H9 (cell line): Measurements from ENCODE around the gene ARHGAP22. TPM values are rescaled to one million over a fixed set of nuclear protein-coding genes. Genes with fewer than 3 reads are reported as not detected.

Experiments
- DNase-seq: peaks from one replicate; pipeline ENCODE4 v3.0.0-alpha.2; 2017
- H2AFZ ChIP-seq: one replicate; pipeline ENCODE4 v1.6.1; 2013; ENCODE audit warnings: mild to moderate bottlenecking, low read length, control low read depth, moderate library complexity
- H2AK5ac ChIP-seq: 2 replicates; pipeline ENCODE4 v1.6.1; 2013; ENCODE audit warnings: low read length, control low read depth, mixed read lengths; ENCODE audit not compliant: insufficient read length
- H2BK120ac ChIP-seq: one replicate; pipeline ENCODE4 v1.6.1; 2013; ENCODE audit warnings: low read depth, mild to moderate bottlenecking, low read length, control low read depth, inconsistent platforms; ENCODE audit not compliant: poor library complexity, severe bottlenecking
- H2BK12ac ChIP-seq: 2 replicates; pipeline ENCODE4 v1.6.1; 2013; ENCODE audit warnings: low read length, control low read depth, mixed read lengths, low read depth; ENCODE audit not compliant: insufficient read length
- H2BK15ac ChIP-seq: 2 replicates; pipeline ENCODE4 v1.6.1; 2013; ENCODE audit warnings: low read depth, low read length, control low read depth
- H2BK20ac ChIP-seq: one replicate; pipeline ENCODE4 v1.6.1; 2013; ENCODE audit warnings: low read depth, mild to moderate bottlenecking, low read length, control low read depth, inconsistent platforms; ENCODE audit not compliant: poor library complexity, severe bottlenecking
- H2BK5ac ChIP-seq: 2 replicates; pipeline ENCODE4 v1.6.1; 2013; ENCODE audit warnings: low read length, control low read depth, mixed read lengths; ENCODE audit not compliant: insufficient read length
- H3K14ac ChIP-seq: 2 replicates; pipeline ENCODE4 v1.6.1; 2013; ENCODE audit warnings: low read length, control low read depth; ENCODE audit not compliant: insufficient read depth
- H3K18ac ChIP-seq: 2 replicates; pipeline ENCODE4 v1.6.1; 2013; ENCODE audit warnings: low read depth, mild to moderate bottlenecking, mixed read lengths, low read length, control low read depth; ENCODE audit not compliant: insufficient read length
- H3K23ac ChIP-seq: 2 replicates; pipeline ENCODE4 v1.6.1; 2013; ENCODE audit warnings: low read length, control low read depth, mixed read lengths, low read depth; ENCODE audit not compliant: insufficient read length
- H3K23me2 ChIP-seq: 2 replicates; pipeline ENCODE4 v1.6.1; 2013; ENCODE audit warnings: low read depth, mild to moderate bottlenecking, mixed read lengths, low read length, control low read depth; ENCODE audit not compliant: insufficient read length, poor library complexity, severe bottlenecking
- H3K27ac ChIP-seq: 2 replicates; pipeline ENCODE4 v1.5.1; 2013; ENCODE audit warnings: low read length, control low read depth, mixed read lengths, low read depth; ENCODE audit not compliant: insufficient read length
- H3K27me3 ChIP-seq: 2 replicates; pipeline ENCODE4 v1.6.1; 2013; ENCODE audit warnings: low read length, control low read depth, inconsistent platforms; ENCODE audit not compliant: insufficient read depth
- H3K4ac ChIP-seq: 2 replicates; pipeline ENCODE4 v1.6.1; 2013; ENCODE audit warnings: low read depth, mild to moderate bottlenecking, control low read depth, inconsistent platforms, low read length, moderate library complexity
- H3K4me1 ChIP-seq: 2 replicates; pipeline ENCODE4 v1.6.1; 2013; ENCODE audit warnings: low read length, control low read depth, inconsistent platforms; ENCODE audit not compliant: insufficient read depth
- H3K4me2 ChIP-seq: 2 replicates; pipeline ENCODE4 v1.6.1; 2013; ENCODE audit warnings: low read length, control low read depth, mixed read lengths; ENCODE audit not compliant: insufficient read length, insufficient read depth
- H3K56ac ChIP-seq: 2 replicates; pipeline ENCODE4 v1.6.1; 2013; ENCODE audit warnings: low read depth, mild to moderate bottlenecking, mixed read lengths, low read length, control low read depth; ENCODE audit not compliant: insufficient read length
- H3K79me1 ChIP-seq: 2 replicates; pipeline ENCODE4 v1.6.1; 2013; ENCODE audit warnings: low read depth, mild to moderate bottlenecking, moderate library complexity, low read length, control low read depth, inconsistent platforms; ENCODE audit not compliant: insufficient read depth, poor library complexity, severe bottlenecking
- H3K79me2 ChIP-seq: 2 replicates; pipeline ENCODE4 v1.6.1; 2013; ENCODE audit warnings: low read length, control low read depth, inconsistent platforms; ENCODE audit not compliant: insufficient read depth
- H3K9ac ChIP-seq: 2 replicates; pipeline ENCODE4 v1.6.1; 2013; ENCODE audit warnings: low read length, control low read depth, mixed read lengths; ENCODE audit not compliant: insufficient read length; ENCODE audit errors: extremely low read depth
- H3K9me3 ChIP-seq: one replicate; pipeline ENCODE4 v1.6.1; 2013; ENCODE audit warnings: low read depth, low read length, inconsistent platforms; ENCODE audit not compliant: control insufficient read depth
- H3T11ph ChIP-seq: one replicate; pipeline ENCODE4 v1.6.1; 2013; ENCODE audit warnings: mild to moderate bottlenecking, low read length, control low read depth, inconsistent platforms
- H4K20me1 ChIP-seq: one replicate; pipeline ENCODE4 v1.6.1; 2013; ENCODE audit not compliant: control insufficient read depth, insufficient read length, insufficient read depth
- H4K5ac ChIP-seq: 2 replicates; pipeline ENCODE4 v1.6.1; 2013; ENCODE audit warnings: low read depth, mild to moderate bottlenecking, mixed read lengths, low read length, control low read depth; ENCODE audit not compliant: insufficient read length
- H4K8ac ChIP-seq: replicated peaks from 2 replicates; pipeline ENCODE4 v1.6.1; 2013; ENCODE audit warnings: low read length, control low read depth, mixed read lengths, low read depth; ENCODE audit not compliant: insufficient read length
- H4K91ac ChIP-seq: 2 replicates; pipeline ENCODE4 v1.6.1; 2013; ENCODE audit warnings: low read depth, mild to moderate bottlenecking, moderate library complexity, mixed read lengths, low read length, control low read depth; ENCODE audit not compliant: insufficient read length
- H3K27ac Mint-ChIP-seq, 3 experiments: 2 replicates in 2 of 3; 3 replicates in 1 of 3; pipeline ENCODE4 v1.8.0; 2020 to 2021; ENCODE audit warnings: mixed read lengths in 3 of 3, mild to moderate bottlenecking in 1 of 3, moderate library complexity in 1 of 3
- H3K27me3 Mint-ChIP-seq: 2 replicates; pipeline ENCODE4 v1.8.0; 2021; ENCODE audit warnings: low read depth, mild to moderate bottlenecking, moderate library complexity, mixed read lengths
- H3K36me3 Mint-ChIP-seq, 3 experiments: 2 replicates in 2 of 3; 3 replicates in 1 of 3; pipeline ENCODE4 v1.8.0; 2020 to 2021; ENCODE audit warnings: low read depth in 3 of 3, mixed read lengths in 3 of 3; ENCODE audit not compliant: insufficient read depth in 1 of 3
- H3K4me1 Mint-ChIP-seq, 2 experiments: 2 replicates each; pipeline ENCODE4 v1.8.0; 2020; ENCODE audit warnings: mixed read lengths in 2 of 2
- H3K4me3 Mint-ChIP-seq, 2 experiments: 2 replicates in 1 of 2; 3 replicates in 1 of 2; pipeline ENCODE4 v1.8.0; 2020 to 2021; ENCODE audit warnings: mild to moderate bottlenecking in 2 of 2, mixed read lengths in 2 of 2, moderate library complexity in 1 of 2
- H3K9me3 Mint-ChIP-seq, 2 experiments: 2 replicates in 1 of 2; 3 replicates in 1 of 2; pipeline ENCODE4 v1.8.0; 2020; ENCODE audit warnings: mild to moderate bottlenecking in 2 of 2, mixed read lengths in 2 of 2, moderate library complexity in 1 of 2
- WGBS: extraction: QIAGEN DNeasy Blood & Tissue Kit; methylation state at CpG from one replicate; pipeline ENCODE4 v1.1.7; 2013; ENCODE audit warnings: missing lambda C conversion rate, low lambda C conversion rate, mixed read lengths; ENCODE audit not compliant: insufficient read length; ENCODE audit errors: extremely low coverage; 5-methylcytosine and 5-hydroxymethylcytosine counted together
- total RNA-seq: library from RNA; stranded (reverse); gene quantifications from 2 replicates; pipeline ENCODE4 v1.2.1, GENCODE V29; 2021
- TF ChIP-seq, protein P1 (sequence below): fragments of 200-600 bp; sonication (generic); conservative IDR thresholded peaks from 3 replicates; pipeline ENCODE4 v1.8.0; 2021; ENCODE audit warnings: antibody characterized with exemption, mild to moderate bottlenecking

Gene ARHGAP22
- total RNA-seq, 1 experiment from 2014 or later = 7.4 TPM

- Histone ChIP-seq H3T11ph (no peak overlapping the region), H3K4ac (no peak overlapping the region), H2BK20ac (no peak overlapping the region), H2BK15ac (no peak overlapping the region), H2AK5ac (no peak overlapping the region), H3K9ac (no peak overlapping the region), H4K5ac (no peak overlapping the region), H4K91ac (no peak overlapping the region), H2BK120ac (no peak overlapping the region), H3K4me2 (no peak overlapping the region), H3K23ac (no peak overlapping the region), H3K79me2 (no peaks in the 10 kb centered on the region), H3K4me1 (no peaks in the 10 kb centered on the region; the same call in 1 of the 2 replicates), H3K18ac (no peak overlapping the region), H2BK12ac (no peak overlapping the region), H4K20me1 (no peaks in the 10 kb centered on the region), H3K27ac (no peak overlapping the region), H3K9me3 (no peaks in the 10 kb centered on the region), H3K14ac (no peak overlapping the region), H2AFZ (no peak overlapping the region), H3K79me1 (no peaks in the 10 kb centered on the region), H3K23me2 (peaks cover 3% of the 10 kb centered on the region), H2BK5ac (no peak overlapping the region), H3K56ac (no peak overlapping the region), H3K27me3 (peaks cover 3% of the 10 kb centered on the region; the same call in 1 of the 2 replicates), H4K8ac (no peak overlapping the region)
- no peaks in the 10 kb centered on the region for H3K36me3 Mint-ChIP-seq
- H3K27ac Mint-ChIP-seq = no peak overlapping the region
- TF ChIP-seq, protein P1, sequence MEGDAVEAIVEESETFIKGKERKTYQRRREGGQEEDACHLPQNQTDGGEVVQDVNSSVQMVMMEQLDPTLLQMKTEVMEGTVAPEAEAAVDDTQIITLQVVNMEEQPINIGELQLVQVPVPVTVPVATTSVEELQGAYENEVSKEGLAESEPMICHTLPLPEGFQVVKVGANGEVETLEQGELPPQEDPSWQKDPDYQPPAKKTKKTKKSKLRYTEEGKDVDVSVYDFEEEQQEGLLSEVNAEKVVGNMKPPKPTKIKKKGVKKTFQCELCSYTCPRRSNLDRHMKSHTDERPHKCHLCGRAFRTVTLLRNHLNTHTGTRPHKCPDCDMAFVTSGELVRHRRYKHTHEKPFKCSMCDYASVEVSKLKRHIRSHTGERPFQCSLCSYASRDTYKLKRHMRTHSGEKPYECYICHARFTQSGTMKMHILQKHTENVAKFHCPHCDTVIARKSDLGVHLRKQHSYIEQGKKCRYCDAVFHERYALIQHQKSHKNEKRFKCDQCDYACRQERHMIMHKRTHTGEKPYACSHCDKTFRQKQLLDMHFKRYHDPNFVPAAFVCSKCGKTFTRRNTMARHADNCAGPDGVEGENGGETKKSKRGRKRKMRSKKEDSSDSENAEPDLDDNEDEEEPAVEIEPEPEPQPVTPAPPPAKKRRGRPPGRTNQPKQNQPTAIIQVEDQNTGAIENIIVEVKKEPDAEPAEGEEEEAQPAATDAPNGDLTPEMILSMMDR = no peak
- H3K9me3 Mint-ChIP-seq = no peaks in the 10 kb centered on the region
- no peak for DNase-seq
- peaks cover 27 to 32% of the 10 kb centered on the region in 2 experiments for H3K4me1 Mint-ChIP-seq
- no CpG with 5 or more reads among the region's 2 CpGs for WGBS
- peaks cover 61% of the 10 kb centered on the region for H3K27me3 Mint-ChIP-seq
- H3K4me3 Mint-ChIP-seq = no peak overlapping the region
These were observed 5.1 kb downstream of the ARHGAP22 start for GRCh38 chr10:48599830-48600134.
